ENCODE measurements around the gene DLG1.

DLG1 gene

GRCh38 chr3:197019021-197019420, 279.4 kb downstream of the DLG1 start:
- H3K4me3 Mint-ChIP-seq, result no peak overlapping the region
- H3K9me3 Mint-ChIP-seq, result no peaks in the 10 kb centered on the region
- peaks cover 19% of the 10 kb centered on the region for H3K27me3 Mint-ChIP-seq

DNA sequence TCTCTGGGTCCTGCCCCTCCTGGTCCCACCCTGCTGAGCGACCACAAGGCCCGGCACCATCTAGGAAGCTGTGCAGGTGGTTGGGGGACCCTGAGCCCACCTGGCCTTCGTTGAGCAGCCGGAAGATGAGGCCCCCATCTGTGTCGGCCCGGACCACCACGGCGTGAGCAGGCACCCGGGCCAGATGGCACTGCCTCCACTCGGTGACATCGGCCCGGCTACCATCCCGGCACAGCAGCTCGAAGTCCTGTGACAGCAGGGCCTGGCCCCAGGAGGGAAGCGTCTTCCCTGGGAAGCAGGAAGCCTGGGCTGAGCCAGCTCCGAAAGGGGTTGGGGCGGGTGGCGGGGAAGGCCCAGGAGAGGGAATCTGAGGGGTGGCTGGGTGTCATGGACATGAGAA, 281.4 kb downstream of the DLG1 start:
- no peak for ATAC-seq
- Mint-ChIP-seq H3K4me1 (no peaks in the 10 kb centered on the region), H3K4me3 (no peak overlapping the region), H3K27ac (no peak overlapping the region), H3K9me3 (no peaks in the 10 kb centered on the region), H3K27me3 (peaks cover 4% of the 10 kb centered on the region)
- DNase-seq, result no peak

More at GRCh38 chr3:197019021-197019420, 279.4 kb downstream of the DLG1 start:
- ATAC-seq (no peak), DNase-seq (no peak)
- Mint-ChIP-seq H3K4me1 (peaks cover 15% of the 10 kb centered on the region), H3K27ac (no peak overlapping the region)

- H3K27ac Mint-ChIP-seq, result no peak overlapping the region
- ATAC-seq (peak; percentile 29), DNase-seq (no peak)
- H3K27me3 Mint-ChIP-seq, result no peaks in the 10 kb centered on the region
- no peak overlapping the region for H3K4me3 Mint-ChIP-seq
- no peaks in the 10 kb centered on the region for H3K9me3 Mint-ChIP-seq
- H3K4me1 Mint-ChIP-seq, result no peaks in the 10 kb centered on the region
Observed at GRCh38 chr3:197015790-197016736, 282.3 kb downstream of the DLG1 start.

GRCh38 chr3:197014942-197015575, 283.4 kb downstream of the DLG1 start:
- H3K9me3 Mint-ChIP-seq, result no peaks in the 10 kb centered on the region
- H3K4me3 Mint-ChIP-seq, result no peak overlapping the region
- peak; percentile 43 for ATAC-seq
- H3K4me1 Mint-ChIP-seq, result no peaks in the 10 kb centered on the region
- H3K27ac Mint-ChIP-seq, result peak overlapping the region in 1 of 2 donors; percentile 54
- DNase-seq, result no peak
- H3K27me3 Mint-ChIP-seq, result no peaks in the 10 kb centered on the region

GRCh38 chr3:197014024-197014423, 284.4 kb downstream of the DLG1 start:
- ATAC-seq (no peak), DNase-seq (no peak)
- Mint-ChIP-seq H3K9me3 (no peaks in the 10 kb centered on the region), H3K4me1 (no peaks in the 10 kb centered on the region), H3K4me3 (no peak overlapping the region), H3K27ac (no peak overlapping the region), H3K27me3 (no peaks in the 10 kb centered on the region)

DNA sequence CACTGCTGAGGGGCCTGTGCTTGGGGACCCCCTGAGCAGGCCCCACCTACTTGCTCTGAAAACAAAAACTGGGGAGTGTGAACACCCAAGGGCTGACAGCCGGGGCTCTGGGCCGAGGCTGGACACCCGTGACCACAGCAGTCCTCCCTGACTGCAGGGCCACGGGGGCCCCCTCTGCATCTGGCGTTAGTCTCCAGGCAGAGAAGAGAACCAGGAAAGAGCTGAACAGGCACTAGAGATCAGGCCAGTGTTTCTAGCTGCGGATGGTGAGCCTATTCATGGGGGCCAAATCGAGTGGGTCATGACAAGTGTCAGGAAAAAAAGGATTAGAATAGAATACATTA, 285.9 kb downstream of the DLG1 start:
- no peak overlapping the region for H3K4me3 Mint-ChIP-seq
- ATAC-seq (no peak), DNase-seq (no peak)
- H3K27ac Mint-ChIP-seq, result peak overlapping the region in 1 of 2 donors; percentile 56
- no peaks in the 10 kb centered on the region for H3K9me3 Mint-ChIP-seq
- H3K27me3 Mint-ChIP-seq, result no peaks in the 10 kb centered on the region
- H3K4me1 Mint-ChIP-seq, result no peaks in the 10 kb centered on the region

GRCh38 chr3:197011780-197012539, 286.5 kb downstream of the DLG1 start:
- no peak overlapping the region for H3K27ac Mint-ChIP-seq
- H3K27me3 Mint-ChIP-seq, result no peaks in the 10 kb centered on the region
- no peaks in the 10 kb centered on the region for H3K4me1 Mint-ChIP-seq

GRCh38 chr3:197010556-197011351, 287.7 kb downstream of the DLG1 start:
- Mint-ChIP-seq H3K27ac (peak overlapping the region in 1 of 2 donors; percentile 6), H3K4me1 (no peaks in the 10 kb centered on the region), H3K4me3 (no peak overlapping the region), H3K27me3 (no peaks in the 10 kb centered on the region), H3K9me3 (no peaks in the 10 kb centered on the region)
- DNase-seq, result no peak
- ATAC-seq, result no peak

More at GRCh38 chr3:197011780-197012539, 286.5 kb downstream of the DLG1 start:
- DNase-seq (no peak), ATAC-seq (no peak)
- Mint-ChIP-seq H3K9me3 (no peaks in the 10 kb centered on the region), H3K4me3 (no peak overlapping the region)

GRCh38 chr3:197009532-197010019, 288.8 kb downstream of the DLG1 start:
- DNase-seq, result no peak
- Mint-ChIP-seq H3K4me3 (no peak overlapping the region), H3K27ac (no peak overlapping the region), H3K4me1 (peaks cover under 1% of the 10 kb centered on the region), H3K27me3 (peaks cover 8% of the 10 kb centered on the region), H3K9me3 (no peaks in the 10 kb centered on the region)
- no peak for ATAC-seq

DNA sequence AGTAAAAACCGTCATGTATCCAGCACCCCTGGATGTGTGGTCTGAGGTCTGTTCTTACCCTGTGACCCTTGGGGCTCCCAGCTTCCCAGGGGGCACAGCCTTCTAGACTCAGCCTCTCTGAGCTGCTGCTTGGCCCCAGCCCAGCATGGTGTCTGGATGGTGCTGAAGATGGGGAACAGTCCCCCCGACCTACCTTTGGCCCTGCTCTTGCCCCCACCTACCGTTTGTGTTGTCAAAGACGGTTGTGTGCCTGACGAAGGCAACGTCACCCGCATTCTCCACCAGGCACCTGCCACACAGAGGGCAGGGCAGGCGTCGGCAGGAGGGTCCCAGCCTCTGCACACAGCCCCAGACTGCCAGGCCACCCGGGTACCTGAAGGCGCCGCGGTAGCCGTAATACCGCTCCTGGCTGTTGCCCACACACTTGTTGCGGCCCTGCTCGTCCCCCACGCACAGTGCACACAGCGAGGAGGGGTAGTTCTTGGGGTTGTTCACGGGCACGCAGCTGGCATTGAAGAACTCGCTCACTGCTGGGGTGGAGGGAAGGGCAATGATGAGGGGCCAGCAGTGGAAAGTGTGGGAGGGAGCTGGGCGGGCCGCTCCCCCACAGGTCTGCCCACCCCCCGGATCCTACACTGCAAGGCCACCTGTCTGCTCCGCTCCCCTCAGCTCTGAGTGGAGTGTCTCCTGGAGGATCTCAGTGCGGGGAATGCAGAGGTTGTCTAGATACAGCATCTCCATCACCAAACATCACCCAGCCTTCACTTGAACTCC, 289.8 kb downstream of the DLG1 start:
- Mint-ChIP-seq H3K9me3 (no peaks in the 10 kb centered on the region), H3K4me3 (no peak overlapping the region), H3K4me1 (peaks cover 10% of the 10 kb centered on the region), H3K27me3 (peaks cover 9% of the 10 kb centered on the region), H3K27ac (no peak overlapping the region)
- ATAC-seq (no peak), DNase-seq (no peak)

GRCh38 chr3:197007953-197008352, 290.5 kb downstream of the DLG1 start:
- no peak overlapping the region for H3K4me3 Mint-ChIP-seq
- H3K27ac Mint-ChIP-seq, result no peak overlapping the region
- DNase-seq, result no peak
- ATAC-seq, result no peak
- peaks cover 9% of the 10 kb centered on the region for H3K27me3 Mint-ChIP-seq
- H3K9me3 Mint-ChIP-seq, result no peaks in the 10 kb centered on the region
- peaks cover 10% of the 10 kb centered on the region for H3K4me1 Mint-ChIP-seq

GRCh38 chr3:197007296-197007940, 291.0 kb downstream of the DLG1 start:
- H3K27me3 Mint-ChIP-seq, result peaks cover 9% of the 10 kb centered on the region
- peaks cover 10% of the 10 kb centered on the region for H3K4me1 Mint-ChIP-seq
- H3K4me3 Mint-ChIP-seq, result no peak overlapping the region
- ATAC-seq (no peak), DNase-seq (no peak)
- H3K9me3 Mint-ChIP-seq, result no peaks in the 10 kb centered on the region
- no peak overlapping the region for H3K27ac Mint-ChIP-seq

GRCh38 chr3:197006860-197007259, 291.6 kb downstream of the DLG1 start:
- peaks cover 9% of the 10 kb centered on the region for H3K27me3 Mint-ChIP-seq
- H3K9me3 Mint-ChIP-seq, result no peaks in the 10 kb centered on the region
- no peak for DNase-seq
- H3K27ac Mint-ChIP-seq, result no peak overlapping the region
- no peak overlapping the region for H3K4me3 Mint-ChIP-seq
- peaks cover 11% of the 10 kb centered on the region for H3K4me1 Mint-ChIP-seq
- ATAC-seq, result no peak

DNA sequence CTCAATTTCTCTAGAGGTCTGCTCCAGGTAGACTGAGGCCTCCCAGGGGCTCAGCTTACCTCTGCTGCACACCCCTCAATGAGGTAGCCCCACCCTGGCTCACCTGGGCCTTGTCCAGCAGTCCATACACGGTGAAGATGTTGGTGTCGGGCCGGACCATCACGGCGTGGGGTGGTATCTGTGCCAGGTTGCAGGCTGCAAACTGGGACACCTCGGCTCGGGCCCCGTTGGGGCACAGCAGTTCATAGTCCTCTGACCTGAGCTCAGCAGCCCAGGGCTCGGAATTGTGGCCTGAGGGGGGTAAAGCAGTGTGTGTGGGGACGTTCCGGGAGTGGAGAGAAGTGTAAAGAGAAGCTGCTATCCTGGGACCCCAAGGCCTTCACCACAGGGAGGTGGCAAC, 292.0 kb downstream of the DLG1 start:
- H3K9me3 Mint-ChIP-seq, result no peaks in the 10 kb centered on the region
- peaks cover 15% of the 10 kb centered on the region for H3K4me1 Mint-ChIP-seq
- H3K27me3 Mint-ChIP-seq, result peaks cover 9% of the 10 kb centered on the region
- no peak for ATAC-seq
- H3K27ac Mint-ChIP-seq, result no peak overlapping the region
- H3K4me3 Mint-ChIP-seq, result no peak overlapping the region
- no peak for DNase-seq
